CD14-positive monocyte (primary cell): ENCODE measurements around the gene GC. TPM values are rescaled to one million over a fixed set of nuclear protein-coding genes. Genes with fewer than 3 reads are reported as not detected.

ENCODE experiments used
- DNase-seq, 3 donors: peaks; one replicate each; pipeline ENCODE4 v3.0.0-alpha.2; 2011 to 2022
- H2AFZ ChIP-seq: 2 replicates; pipeline ENCODE4 v1.6.0; 2012; ENCODE audit warnings: mild to moderate bottlenecking, low read depth, low read length, inconsistent platforms; ENCODE audit not compliant: insufficient read depth, poor library complexity, severe bottlenecking
- H3K27ac ChIP-seq, 2 donors: 1 replicate in 1 of 2; 2 replicates in 1 of 2; pipeline ENCODE4 v1.5.1; 2012 to 2013; ENCODE audit warnings: low read length in 2 of 2, control low read depth in 1 of 2, inconsistent platforms in 1 of 2, low read depth in 1 of 2, mild to moderate bottlenecking in 1 of 2
- H3K27me3 ChIP-seq, 2 donors: one replicate each; pipeline versions ENCODE4 v1.6.0 to v1.6.1; 2011 to 2013; ENCODE audit warnings: low read length in 2 of 2; ENCODE audit not compliant: control insufficient read depth in 2 of 2, insufficient read depth in 2 of 2
- H3K36me3 ChIP-seq, 2 donors: replicated peaks in 1 of 2; 1 replicate in 1 of 2; 2 replicates in 1 of 2; pipeline versions ENCODE4 v1.5.1 to v1.6.1; 2012 to 2013; ENCODE audit warnings: low read length in 2 of 2, control low read depth in 1 of 2, inconsistent platforms in 1 of 2, mild to moderate bottlenecking in 1 of 2; ENCODE audit not compliant: insufficient read depth in 2 of 2, control insufficient read depth in 1 of 2
- H3K4me1 ChIP-seq, 2 donors: 1 replicate in 1 of 2; 2 replicates in 1 of 2; pipeline versions ENCODE4 v1.5.1 to v1.6.1; 2012 to 2013; ENCODE audit warnings: low read length in 2 of 2, control low read depth in 1 of 2, inconsistent platforms in 1 of 2, mild to moderate bottlenecking in 1 of 2, moderate library complexity in 1 of 2; ENCODE audit not compliant: insufficient read depth in 2 of 2, control insufficient read depth in 1 of 2
- H3K4me2 ChIP-seq: replicated peaks from 2 replicates; pipeline ENCODE3; 2012; ENCODE audit warnings: low read length, moderate library complexity, mild to moderate bottlenecking; ENCODE audit not compliant: poor library complexity, severe bottlenecking; ENCODE audit errors: extremely low read depth
- H3K4me3 ChIP-seq, 3 experiments: fragments of 200-600 bp in 1 of 3; sonication (generic) in 1 of 3; replicated peaks in 1 of 3; 1 replicate in 2 of 3; 2 replicates in 1 of 3; pipeline ENCODE4 v1.5.1; 2011 to 2013; ENCODE audit warnings: low read length in 3 of 3, mild to moderate bottlenecking in 3 of 3, control low read depth in 2 of 3, low read depth in 2 of 3, inconsistent platforms in 1 of 3, moderate library complexity in 1 of 3
- H3K79me2 ChIP-seq: 2 replicates; pipeline ENCODE4 v1.6.0; 2012; ENCODE audit warnings: mild to moderate bottlenecking, control low read depth, inconsistent platforms, low read length, moderate library complexity; ENCODE audit not compliant: insufficient read depth
- H3K9ac ChIP-seq: 2 replicates; pipeline ENCODE4 v1.6.0; 2017; ENCODE audit warnings: low read length, mild to moderate bottlenecking; ENCODE audit not compliant: insufficient read depth, poor library complexity, severe bottlenecking
- H3K9me3 ChIP-seq, 2 donors: replicated peaks in 1 of 2; 1 replicate in 1 of 2; 2 replicates in 1 of 2; pipeline versions ENCODE4 v1.5.1 to v1.6.1; 2012 to 2013; ENCODE audit warnings: low read length in 2 of 2, control low read depth in 1 of 2; ENCODE audit not compliant: control insufficient read depth in 1 of 2, insufficient read depth in 1 of 2
- H4K20me1 ChIP-seq: 2 replicates; pipeline ENCODE4 v1.6.0; 2012; ENCODE audit warnings: mild to moderate bottlenecking, low read length, control low read depth, moderate library complexity; ENCODE audit not compliant: insufficient read depth
- H3K27ac Mint-ChIP-seq, 7 donors: one replicate each; pipeline ENCODE4 v1.8.0; 2020; ENCODE audit warnings: mild to moderate bottlenecking in 7 of 7, mixed read lengths in 7 of 7, moderate library complexity in 6 of 7, inconsistent platforms in 2 of 7
- H3K27me3 Mint-ChIP-seq, 3 donors: one replicate each; pipeline ENCODE4 v1.8.0; 2021 to 2022; ENCODE audit warnings: low read depth in 3 of 3, mild to moderate bottlenecking in 3 of 3, mixed read lengths in 3 of 3, moderate library complexity in 3 of 3, inconsistent platforms in 1 of 3
- H3K36me3 Mint-ChIP-seq, 2 donors: one replicate each; pipeline ENCODE4 v1.8.0; 2020; ENCODE audit warnings: mixed read lengths in 2 of 2, inconsistent platforms in 1 of 2, mild to moderate bottlenecking in 1 of 2
- H3K4me1 Mint-ChIP-seq: one replicate; pipeline ENCODE4 v1.8.0; 2020; ENCODE audit warnings: mild to moderate bottlenecking, mixed read lengths
- H3K4me3 Mint-ChIP-seq, 2 donors: one replicate each; pipeline ENCODE4 v1.8.0; 2020; ENCODE audit warnings: mild to moderate bottlenecking in 2 of 2, mixed read lengths in 2 of 2, moderate library complexity in 1 of 2
- H3K9me3 Mint-ChIP-seq, 7 donors: one replicate each; pipeline ENCODE4 v1.8.0; 2020 to 2022; ENCODE audit warnings: mixed read lengths in 7 of 7, mild to moderate bottlenecking in 6 of 7, moderate library complexity in 6 of 7, inconsistent platforms in 2 of 7
- CTCF ChIP-seq: fragments of 200-600 bp; IDR thresholded peaks from one replicate; pipeline ENCODE4 v1.8.0; 2022; ENCODE audit warnings: antibody characterized with exemption, mild to moderate bottlenecking
- WGBS: methylation state at CpG from one replicate; pipeline ENCODE4 v1.1.5; 2013; ENCODE audit warnings: missing lambda C conversion rate; ENCODE audit not compliant: insufficient coverage; 5-methylcytosine and 5-hydroxymethylcytosine counted together
- intact Hi-C, 2 donors: fragments of 100-400 bp; cut with micrococcal nuclease; formaldehyde crosslinking; loops; one replicate each; pipeline versions ENCODE4 v1.15.0 to v1.15.1; 2023
- polyA plus RNA-seq, 3 donors: library from polyadenylated mRNA; depleted of rRNA in 1 of 3; unstranded in 2 of 3; stranded (reverse) in 1 of 3; fragments of 300-500 nt in 2 of 3; fragments of >200 nt in 1 of 3; fragmentation: Illumina TruSeq in 2 of 3; gene quantifications; 1 replicate in 2 of 3; 2 replicates in 1 of 3; pipeline ENCODE4 v1.2.3, GENCODE V29; 2012 to 2021

Gene GC
- polyA plus RNA-seq, 3 donors = not detected

- Histone ChIP-seq H3K4me3 (no peak overlapping the region), H3K27me3 (no peaks in the 10 kb centered on the region), H3K4me1 (no peaks in the 10 kb centered on the region), H3K4me2 (no peak overlapping the region), H3K27ac (no peak overlapping the region), H4K20me1 (no peaks in the 10 kb centered on the region), H2AFZ (no peak overlapping the region), H3K9me3 (no peaks in the 10 kb centered on the region), H3K9ac (no peak overlapping the region), H3K79me2 (no peaks in the 10 kb centered on the region), H3K36me3 (no peaks in the 10 kb centered on the region)
- Mint-ChIP-seq H3K27me3 (no peaks in the 10 kb centered on the region), H3K27ac (no peak overlapping the region), H3K36me3 (no peaks in the 10 kb centered on the region), H3K4me1 (no peaks in the 10 kb centered on the region), H3K9me3 (peaks cover 0 to 2% (median 0%) of the 10 kb centered on the region in 7 donors), H3K4me3 (no peak overlapping the region)
- intact Hi-C loops = no loop called here
- WGBS = 100% methylated on average over 1 of the region's 5 CpGs
- TF ChIP-seq CTCF = no peak
- no peak for DNase-seq
Measured at GRCh38 chr4:71752383-71753042, 31.4 kb downstream of the GC start.

- Histone ChIP-seq H4K20me1 (no peaks in the 10 kb centered on the region), H3K4me3 (no peak overlapping the region), H3K9me3 (no peaks in the 10 kb centered on the region), H3K4me2 (no peak overlapping the region), H3K27ac (no peak overlapping the region), H3K4me1 (no peaks in the 10 kb centered on the region), H3K27me3 (no peaks in the 10 kb centered on the region), H3K79me2 (no peaks in the 10 kb centered on the region), H3K36me3 (no peaks in the 10 kb centered on the region), H3K9ac (no peak overlapping the region), H2AFZ (no peak overlapping the region)
- no peaks in the 10 kb centered on the region for H3K4me1 Mint-ChIP-seq
- peaks cover 0 to 2% (median 0%) of the 10 kb centered on the region in 7 donors for H3K9me3 Mint-ChIP-seq
- no peaks in the 10 kb centered on the region for H3K36me3 Mint-ChIP-seq
- no peak for DNase-seq
- no peaks in the 10 kb centered on the region for H3K27me3 Mint-ChIP-seq
- intact Hi-C loops = no loop called here
- H3K4me3 Mint-ChIP-seq = no peak overlapping the region
- no CpG with 5 or more reads among the region's 4 CpGs for WGBS
- no peak for TF ChIP-seq CTCF
- no peak overlapping the region for H3K27ac Mint-ChIP-seq
Measured at GRCh38 chr4:71749008-71749594, 34.8 kb downstream of the GC start.
